VCaP (cell line): ENCODE results near the gene MUL1.

ENCODE experiments used
- H3K27ac ChIP-seq: fragments of 450-650 bp; 2 replicates; pipeline ENCODE4 v1.5.1; 2017
- CTCF ChIP-seq: fragments of 450-650 bp; conservative IDR thresholded peaks from 2 replicates; pipeline ENCODE4 v1.5.1; 2017; ENCODE audit warnings: mild to moderate bottlenecking, moderate library complexity

The MUL1 gene

GRCh38 chr1:20507564-20508410 is at the start of gene MUL1:
TSS of gene MUL1 (minus strand) at chr1:20508151. CDS start at chr1:20508024, 127 bp downstream.
- peak within 1 kb of the TSS; percentile 74 for H3K27ac ChIP-seq

GRCh38 chr1:20555758-20556120 is 47.8 kb upstream of the MUL1 start:
- TF ChIP-seq CTCF, result no peak
- peak overlapping the region; percentile 20; the same call in 1 of the 2 replicates for H3K27ac ChIP-seq

More at GRCh38 chr1:20507564-20508410, at the start of gene MUL1:
- no peak for TF ChIP-seq CTCF

- no peak for TF ChIP-seq CTCF
- H3K27ac ChIP-seq, result peak overlapping the region; percentile 20; the same call in 1 of the 2 replicates
Observed at GRCh38 chr1:20555025-20555757, 47.2 kb upstream of the MUL1 start.

GRCh38 chr1:20552728-20553445 is 44.9 kb upstream of the MUL1 start:
- no peak overlapping the region; the same call in 1 of the 2 replicates for H3K27ac ChIP-seq
- TF ChIP-seq CTCF, result no peak

- H3K27ac ChIP-seq, result peak within 1 kb of the TSS; percentile 13; the same call in 1 of the 2 replicates
- no peak for TF ChIP-seq CTCF
Observed at GRCh38 chr1:20551945-20552727, 44.2 kb upstream of the MUL1 start, which contains the start of gene FAM43B. TSS of gene FAM43B (plus strand) at chr1:20552573. CDS start at chr1:20552974, 401 bp downstream.

- no peak for TF ChIP-seq CTCF
- H3K27ac ChIP-seq, result no peak overlapping the region
Observed at GRCh38 chr1:20551161-20551560, 43.2 kb upstream of the MUL1 start.
